Osteoblast (primary cell): ENCODE data around the gene TAS2R5. TPM values are rescaled to one million over a fixed set of nuclear protein-coding genes. Genes with fewer than 3 reads are reported as not detected.
"Not testable (repeated sequence)": the region's sequence is repeated elsewhere in the genome, so short reads cannot be mapped to it uniquely, and the experiment has no call there.

Experiments
- DNase-seq: peaks from one replicate; pipeline ENCODE4 v3.0.0; 2011; ENCODE audit warnings: low spot score, mixed read lengths; ENCODE audit not compliant: insufficient read length; ENCODE audit errors: missing footprints
- H2AFZ ChIP-seq: 2 replicates; pipeline ENCODE4 v1.6.0; 2011; ENCODE audit warnings: mild to moderate bottlenecking, low read length
- H3K27ac ChIP-seq: 2 replicates; pipeline ENCODE4 v1.5.1; 2011; ENCODE audit warnings: mild to moderate bottlenecking, low read depth, low read length, moderate library complexity
- H3K27me3 ChIP-seq: 2 replicates; pipeline ENCODE4 v1.6.0; 2012; ENCODE audit warnings: mild to moderate bottlenecking, control low read depth, inconsistent platforms, low read length, moderate library complexity; ENCODE audit not compliant: insufficient read depth
- H3K36me3 ChIP-seq: 2 replicates; pipeline ENCODE4 v1.5.1; 2011; ENCODE audit warnings: mild to moderate bottlenecking, low read length, control low read depth, moderate library complexity; ENCODE audit not compliant: insufficient read depth
- H3K4me1 ChIP-seq: 2 replicates; pipeline ENCODE4 v1.5.1; 2011; ENCODE audit warnings: mild to moderate bottlenecking, low read length, control low read depth, moderate library complexity; ENCODE audit not compliant: insufficient read depth
- H3K4me2 ChIP-seq: 2 replicates; pipeline ENCODE4 v1.6.0; 2011; ENCODE audit warnings: mild to moderate bottlenecking, low read length; ENCODE audit not compliant: insufficient read depth
- H3K4me3 ChIP-seq: fragments of 200-600 bp; sonication (generic); 3 replicates; pipeline ENCODE4 v1.5.1; 2012; ENCODE audit warnings: mild to moderate bottlenecking, low read length, inconsistent platforms; ENCODE audit not compliant: insufficient read depth
- H3K79me2 ChIP-seq: 2 replicates; pipeline ENCODE4 v1.6.0; 2012; ENCODE audit warnings: mild to moderate bottlenecking, low read length, control low read depth, inconsistent platforms; ENCODE audit not compliant: insufficient read depth
- H3K9me3 ChIP-seq: 2 replicates; pipeline ENCODE4 v1.5.1; 2011; ENCODE audit warnings: low read depth, low read length, control low read depth
- H4K20me1 ChIP-seq: 2 replicates; pipeline ENCODE4 v1.6.0; 2012; ENCODE audit warnings: mild to moderate bottlenecking, low read length, control low read depth; ENCODE audit not compliant: insufficient read depth
- total RNA-seq: library from RNA; depleted of rRNA; stranded (reverse); fragments of >200 nt; gene quantifications from 2 replicates; pipeline ENCODE4 v1.2.3, GENCODE V29; 2012
- TF ChIP-seq, protein P1 (sequence below): IDR thresholded peaks from 2 replicates; pipeline ENCODE4 v1.5.1; 2011; ENCODE audit warnings: mild to moderate bottlenecking, low read depth, low read length, moderate library complexity; ENCODE audit errors: extremely low read depth

TAS2R5 gene
- total RNA-seq, 1 donor, result 0.72 TPM

DNA sequence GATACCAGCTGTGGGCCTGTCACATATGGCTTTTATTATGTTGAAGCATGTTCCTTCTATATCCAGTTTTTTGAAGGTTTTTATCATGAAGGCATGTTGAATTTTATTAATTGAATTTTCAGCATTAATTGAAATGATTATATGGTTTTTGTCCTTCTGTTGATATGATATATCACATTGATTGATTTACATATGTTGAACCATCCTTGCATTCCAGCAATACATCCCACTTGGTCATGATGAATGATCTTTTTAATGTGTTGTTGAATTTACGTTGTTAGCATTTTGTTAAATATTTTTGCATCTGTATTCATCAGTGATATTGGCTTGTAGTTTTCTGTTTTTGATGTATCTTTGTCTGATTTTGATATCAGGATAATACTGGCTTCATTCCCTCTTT lies 30.1 kb downstream of the TAS2R5 start:
- Histone ChIP-seq H3K79me2 (no peaks in the 10 kb centered on the region), H3K4me1 (no peaks in the 10 kb centered on the region), H3K36me3 (no peaks in the 10 kb centered on the region), H3K27me3 (no peaks in the 10 kb centered on the region), H3K27ac (no peak overlapping the region), H4K20me1 (no peaks in the 10 kb centered on the region), H2AFZ (no peak overlapping the region), H3K9me3 (no peaks in the 10 kb centered on the region), H3K4me3 (no peak overlapping the region), H3K4me2 (no peak overlapping the region)
- DNase-seq, result no peak
- TF ChIP-seq, protein P1, sequence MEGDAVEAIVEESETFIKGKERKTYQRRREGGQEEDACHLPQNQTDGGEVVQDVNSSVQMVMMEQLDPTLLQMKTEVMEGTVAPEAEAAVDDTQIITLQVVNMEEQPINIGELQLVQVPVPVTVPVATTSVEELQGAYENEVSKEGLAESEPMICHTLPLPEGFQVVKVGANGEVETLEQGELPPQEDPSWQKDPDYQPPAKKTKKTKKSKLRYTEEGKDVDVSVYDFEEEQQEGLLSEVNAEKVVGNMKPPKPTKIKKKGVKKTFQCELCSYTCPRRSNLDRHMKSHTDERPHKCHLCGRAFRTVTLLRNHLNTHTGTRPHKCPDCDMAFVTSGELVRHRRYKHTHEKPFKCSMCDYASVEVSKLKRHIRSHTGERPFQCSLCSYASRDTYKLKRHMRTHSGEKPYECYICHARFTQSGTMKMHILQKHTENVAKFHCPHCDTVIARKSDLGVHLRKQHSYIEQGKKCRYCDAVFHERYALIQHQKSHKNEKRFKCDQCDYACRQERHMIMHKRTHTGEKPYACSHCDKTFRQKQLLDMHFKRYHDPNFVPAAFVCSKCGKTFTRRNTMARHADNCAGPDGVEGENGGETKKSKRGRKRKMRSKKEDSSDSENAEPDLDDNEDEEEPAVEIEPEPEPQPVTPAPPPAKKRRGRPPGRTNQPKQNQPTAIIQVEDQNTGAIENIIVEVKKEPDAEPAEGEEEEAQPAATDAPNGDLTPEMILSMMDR, result no peak

DNA sequence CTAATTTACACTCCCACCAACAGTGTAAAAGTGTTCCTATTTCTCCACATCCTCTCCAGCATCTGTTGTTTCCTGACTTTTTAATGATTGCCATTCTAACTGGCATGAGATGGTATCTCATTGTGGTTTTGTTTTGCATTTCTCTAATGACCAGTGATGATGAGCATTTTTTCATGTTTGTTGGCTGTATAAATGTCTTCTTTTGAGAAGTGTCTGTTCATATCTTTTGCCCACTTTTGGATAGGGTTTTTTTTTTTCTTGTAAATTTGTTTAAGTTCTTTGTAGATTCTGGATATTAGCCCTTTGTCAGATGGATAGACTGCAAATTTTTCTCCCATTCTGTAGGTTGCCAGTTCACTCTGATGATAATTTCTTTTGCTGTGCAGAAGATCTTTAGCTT lies 32.4 kb downstream of the TAS2R5 start:
- not testable (repeated sequence) for DNase-seq, H2AFZ ChIP-seq, H3K36me3 ChIP-seq, H3K27me3 ChIP-seq, H3K9me3 ChIP-seq, H3K4me2 ChIP-seq, H3K79me2 ChIP-seq, H3K4me1 ChIP-seq, H4K20me1 ChIP-seq, H3K4me3 ChIP-seq, H3K27ac ChIP-seq

DNA sequence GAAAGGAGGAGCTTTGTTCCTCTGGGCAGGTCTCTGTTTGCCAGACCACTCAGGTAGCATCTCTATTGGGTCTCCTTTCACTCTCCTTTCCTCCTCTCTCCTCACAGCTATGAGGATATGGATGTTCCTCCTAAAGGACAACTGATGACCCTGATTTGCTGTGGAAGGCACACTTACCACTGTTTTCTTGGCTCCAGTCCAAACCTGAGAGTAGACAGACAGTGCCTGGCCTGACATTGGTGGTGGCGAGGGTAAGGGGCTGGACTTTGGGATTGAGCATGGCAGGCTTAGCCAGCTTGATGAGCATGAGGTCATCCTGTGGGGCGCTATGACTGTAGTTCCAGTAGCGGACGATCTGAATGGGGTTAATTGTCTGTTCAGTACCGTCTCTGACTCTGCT lies 47.7 kb downstream of the TAS2R5 start:
- H2AFZ ChIP-seq, result no peak overlapping the region
- no peaks in the 10 kb centered on the region for H3K79me2 ChIP-seq
- H4K20me1 ChIP-seq, result no peaks in the 10 kb centered on the region
- no peaks in the 10 kb centered on the region for H3K9me3 ChIP-seq
- H3K4me2 ChIP-seq, result no peak overlapping the region
- H3K36me3 ChIP-seq, result no peaks in the 10 kb centered on the region
- H3K27ac ChIP-seq, result no peak overlapping the region
- no peak for DNase-seq
- no peaks in the 10 kb centered on the region for H3K27me3 ChIP-seq
- H3K4me1 ChIP-seq, result no peaks in the 10 kb centered on the region
- no peak overlapping the region for H3K4me3 ChIP-seq
- TF ChIP-seq, protein P1, result no peak

DNA sequence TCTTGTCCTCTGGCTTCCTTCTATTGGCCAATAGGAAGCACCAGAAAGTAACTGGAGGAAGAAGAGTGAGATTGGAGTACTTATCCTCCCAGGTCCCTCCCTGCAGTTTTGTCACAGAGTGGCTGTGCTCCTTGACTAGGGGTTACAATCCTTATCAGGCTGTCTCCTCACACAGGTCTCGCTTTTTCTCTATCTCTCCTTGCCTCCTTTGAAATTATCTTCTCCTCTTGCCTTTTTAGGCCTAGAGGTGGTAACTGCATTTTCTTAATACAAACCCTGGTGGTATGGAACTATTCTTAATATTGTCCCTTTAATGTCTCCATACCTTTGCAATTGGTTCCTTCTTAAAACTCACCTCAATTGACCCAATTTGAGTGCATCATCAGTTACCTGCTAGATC lies 48.6 kb downstream of the TAS2R5 start:
- Histone ChIP-seq H3K79me2 (no peaks in the 10 kb centered on the region), H2AFZ (no peak overlapping the region), H3K27ac (no peak overlapping the region), H3K4me3 (no peak overlapping the region), H3K27me3 (no peaks in the 10 kb centered on the region), H3K4me2 (no peak overlapping the region), H4K20me1 (no peaks in the 10 kb centered on the region), H3K36me3 (no peaks in the 10 kb centered on the region), H3K9me3 (no peaks in the 10 kb centered on the region), H3K4me1 (no peaks in the 10 kb centered on the region)
- TF ChIP-seq, protein P1, result no peak
- DNase-seq, result no peak

DNA sequence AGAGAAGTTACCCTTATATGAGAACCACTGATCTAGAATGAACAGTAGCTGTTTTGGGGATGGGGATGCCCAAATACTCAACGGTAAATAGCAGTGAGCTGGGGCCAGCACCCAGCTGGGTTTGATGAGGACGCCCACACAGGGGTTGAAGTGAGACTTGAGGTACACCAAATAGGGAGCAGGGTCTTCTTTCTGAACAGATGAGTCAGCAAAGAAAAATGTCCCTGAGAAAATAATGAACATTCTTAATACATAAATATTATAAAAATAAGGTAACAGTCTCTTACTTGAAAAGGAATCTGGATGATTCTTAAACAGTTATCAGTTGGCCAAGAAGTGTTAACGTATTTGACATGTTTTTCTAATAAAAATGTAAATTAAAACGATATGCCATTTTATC lies 49.2 kb downstream of the TAS2R5 start:
- Histone ChIP-seq H3K4me3 (no peak overlapping the region), H3K9me3 (no peaks in the 10 kb centered on the region), H3K27me3 (no peaks in the 10 kb centered on the region), H3K4me2 (no peak overlapping the region), H3K36me3 (no peaks in the 10 kb centered on the region), H3K27ac (no peak overlapping the region), H4K20me1 (no peaks in the 10 kb centered on the region), H2AFZ (no peak overlapping the region), H3K4me1 (no peaks in the 10 kb centered on the region), H3K79me2 (no peaks in the 10 kb centered on the region)
- TF ChIP-seq, protein P1, result no peak
- DNase-seq, result no peak
